Stimulated activated naive CD8-positive, alpha-beta T cell treated with anti-CD3 and anti-CD28 coated beads, Interleukin-15, Interleukin-2, amounts not matched to agents 100 ng/mL and 50 ng/mL, for 24 hours (primary cell): Measurements from ENCODE around the gene DTYMK.

Source experiments
- H3K27ac Mint-ChIP-seq: one replicate; pipeline ENCODE4 v1.8.0; 2021; ENCODE audit warnings: mild to moderate bottlenecking, mixed read lengths
- H3K27me3 Mint-ChIP-seq: one replicate; pipeline ENCODE4 v1.8.0; 2021; ENCODE audit warnings: mixed read lengths
- H3K36me3 Mint-ChIP-seq: one replicate; pipeline ENCODE4 v1.8.0; 2021; ENCODE audit warnings: low read depth, mixed read lengths
- H3K4me1 Mint-ChIP-seq: one replicate; pipeline ENCODE4 v1.8.0; 2021; ENCODE audit warnings: low read depth, mixed read lengths
- H3K4me3 Mint-ChIP-seq: one replicate; pipeline ENCODE4 v1.8.0; 2021; ENCODE audit warnings: mild to moderate bottlenecking, mixed read lengths
- H3K9me3 Mint-ChIP-seq: one replicate; pipeline ENCODE4 v1.8.0; 2021; ENCODE audit warnings: mixed read lengths

DTYMK gene

DNA sequence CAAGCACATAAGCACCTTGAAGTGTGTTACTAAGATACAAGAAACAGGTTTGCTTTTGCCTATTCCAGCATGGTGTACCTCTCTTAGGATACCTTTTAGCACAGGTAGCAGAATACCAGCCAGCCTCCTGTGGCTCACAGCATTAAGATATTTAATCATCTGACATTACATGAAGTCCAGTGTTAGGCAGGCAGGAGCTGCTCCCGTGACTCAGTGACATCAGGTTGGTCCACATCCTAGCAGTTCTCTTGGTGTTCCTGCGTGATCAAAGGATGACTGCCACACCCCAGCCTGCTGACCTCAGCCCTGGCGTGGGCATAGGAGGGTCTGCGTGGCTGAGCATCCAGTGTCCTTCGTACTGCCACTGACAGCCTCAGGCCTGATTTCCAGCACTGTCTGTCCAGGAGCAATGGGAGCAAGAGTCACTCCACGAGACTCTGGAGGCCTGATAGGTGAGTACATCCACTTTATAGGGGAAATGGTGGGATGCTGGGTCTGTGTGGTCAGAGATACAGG lies 3.6 kb upstream of the DTYMK start:
- Mint-ChIP-seq H3K36me3 (peaks cover 50% of the 10 kb centered on the region), H3K9me3 (no peaks in the 10 kb centered on the region), H3K27ac (peak overlapping the region; percentile 3), H3K27me3 (no peaks in the 10 kb centered on the region), H3K4me3 (no peak overlapping the region), H3K4me1 (peaks cover 35% of the 10 kb centered on the region)

DNA sequence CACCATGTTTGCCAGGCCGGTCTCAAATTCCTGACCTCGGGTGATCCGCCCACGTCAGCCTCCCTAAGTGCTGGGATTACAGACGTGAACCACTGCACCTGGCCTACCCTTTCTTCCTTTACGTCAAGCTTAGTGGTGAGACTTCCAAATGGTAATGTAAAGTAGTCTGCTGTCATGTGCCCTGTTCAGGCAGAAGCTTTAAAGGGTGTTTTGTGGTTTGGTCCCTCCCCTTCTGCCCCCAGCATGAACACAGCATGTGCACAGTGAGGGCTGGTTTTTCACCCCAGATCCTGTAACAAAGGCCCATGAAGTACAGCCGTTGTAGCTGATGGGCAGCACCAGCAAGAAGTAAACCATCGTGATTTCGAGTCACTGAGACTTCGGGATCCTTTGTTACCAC lies 2.7 kb upstream of the DTYMK start:
- H3K4me3 Mint-ChIP-seq, result peak overlapping the region; percentile 62
- H3K36me3 Mint-ChIP-seq, result peaks cover 52% of the 10 kb centered on the region
- no peaks in the 10 kb centered on the region for H3K27me3 Mint-ChIP-seq

DNA sequence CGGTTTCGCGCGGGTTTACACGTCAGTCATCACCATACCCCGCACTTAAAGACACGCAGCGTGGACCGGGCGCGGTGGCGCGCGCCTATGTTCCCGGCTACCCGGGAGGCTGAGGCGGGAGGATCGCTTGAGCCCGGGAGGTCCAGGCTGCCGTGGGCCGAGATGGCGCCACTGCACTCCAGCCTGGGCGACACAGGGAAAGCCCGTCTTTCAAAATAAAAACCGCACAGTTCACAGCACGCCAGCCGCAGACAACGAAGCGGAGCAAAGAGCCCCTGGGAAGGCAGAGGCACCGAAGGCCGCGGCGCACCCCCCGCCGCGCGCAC lies 328 bp downstream of the DTYMK start:
- peaks cover 65% of the 10 kb centered on the region for H3K36me3 Mint-ChIP-seq
- H3K27ac Mint-ChIP-seq, result peak overlapping the region; percentile 84
- H3K4me3 Mint-ChIP-seq, result peak overlapping the region; percentile 88
- no peaks in the 10 kb centered on the region for H3K27me3 Mint-ChIP-seq
- no peaks in the 10 kb centered on the region for H3K9me3 Mint-ChIP-seq
- H3K4me1 Mint-ChIP-seq, result peaks cover 44% of the 10 kb centered on the region

More for the DNA sequence above, 2.7 kb upstream of the DTYMK start:
- H3K9me3 Mint-ChIP-seq, result no peaks in the 10 kb centered on the region
- peaks cover 40% of the 10 kb centered on the region for H3K4me1 Mint-ChIP-seq
- peak overlapping the region; percentile 67 for H3K27ac Mint-ChIP-seq

DNA sequence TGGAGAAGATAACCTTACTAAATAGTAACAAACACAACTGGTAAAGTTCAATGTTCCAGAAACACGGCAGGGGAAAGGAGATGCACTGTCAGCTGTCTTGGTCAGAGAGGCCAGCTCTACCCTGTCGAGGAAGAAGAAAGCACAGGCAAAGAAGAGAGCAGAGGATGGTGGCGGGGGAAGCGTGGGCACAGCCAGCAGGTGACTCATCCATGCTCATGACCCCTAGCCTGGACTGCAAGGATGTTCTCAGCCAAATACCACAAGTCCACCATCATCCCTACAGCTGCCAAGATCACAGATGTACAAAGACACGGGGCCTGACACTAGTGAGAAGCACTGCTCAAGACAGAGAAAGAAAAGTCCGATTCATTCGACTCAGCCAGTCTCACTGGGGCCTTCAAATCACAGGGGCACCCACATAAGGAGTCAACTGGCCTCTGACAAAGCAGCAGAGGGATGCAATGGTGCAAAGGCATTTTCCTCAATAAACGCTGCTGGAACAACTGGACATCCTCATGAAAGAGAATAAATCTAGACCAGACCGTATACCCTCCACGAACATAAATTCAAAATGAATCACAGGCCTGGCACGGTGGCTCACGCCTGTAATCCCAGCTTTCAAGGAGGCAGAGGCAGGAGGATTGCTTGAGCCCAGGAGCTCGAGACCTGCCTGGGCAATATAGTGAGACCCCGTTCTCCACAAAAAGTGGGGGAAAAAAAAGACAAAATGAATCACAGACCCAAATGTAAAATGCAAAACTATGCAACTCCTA lies 5.6 kb downstream of the DTYMK start:
- H3K4me3 Mint-ChIP-seq, result no peak overlapping the region
- H3K4me1 Mint-ChIP-seq, result peaks cover 18% of the 10 kb centered on the region
- peak overlapping the region; percentile 59 for H3K27ac Mint-ChIP-seq
- no peaks in the 10 kb centered on the region for H3K27me3 Mint-ChIP-seq
- peaks cover 76% of the 10 kb centered on the region for H3K36me3 Mint-ChIP-seq
- H3K9me3 Mint-ChIP-seq, result no peaks in the 10 kb centered on the region

DNA sequence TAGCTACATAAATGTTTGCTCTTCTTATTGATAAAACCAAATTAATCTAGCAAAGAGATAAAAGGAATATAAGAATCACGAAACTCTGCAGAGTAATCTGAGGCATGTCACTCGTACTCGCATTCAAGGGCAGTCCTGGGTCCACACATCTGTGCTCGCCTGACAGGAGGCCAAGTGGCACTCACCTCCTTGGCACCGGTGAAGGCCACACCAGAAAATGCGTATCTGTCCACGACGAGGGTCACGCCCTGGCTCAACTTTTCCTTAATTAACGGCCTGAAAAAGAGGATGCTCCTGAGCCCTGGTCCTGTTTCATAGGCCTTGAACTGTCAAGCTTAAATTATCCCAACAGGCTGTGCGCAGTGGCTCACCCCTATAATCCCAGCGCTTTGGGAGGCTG lies 6.6 kb downstream of the DTYMK start:
- H3K36me3 Mint-ChIP-seq, result peaks cover 76% of the 10 kb centered on the region
- no peaks in the 10 kb centered on the region for H3K9me3 Mint-ChIP-seq
- peaks cover 11% of the 10 kb centered on the region for H3K4me1 Mint-ChIP-seq
- no peak overlapping the region for H3K27ac Mint-ChIP-seq
- H3K4me3 Mint-ChIP-seq, result no peak overlapping the region
- H3K27me3 Mint-ChIP-seq, result no peaks in the 10 kb centered on the region

DNA sequence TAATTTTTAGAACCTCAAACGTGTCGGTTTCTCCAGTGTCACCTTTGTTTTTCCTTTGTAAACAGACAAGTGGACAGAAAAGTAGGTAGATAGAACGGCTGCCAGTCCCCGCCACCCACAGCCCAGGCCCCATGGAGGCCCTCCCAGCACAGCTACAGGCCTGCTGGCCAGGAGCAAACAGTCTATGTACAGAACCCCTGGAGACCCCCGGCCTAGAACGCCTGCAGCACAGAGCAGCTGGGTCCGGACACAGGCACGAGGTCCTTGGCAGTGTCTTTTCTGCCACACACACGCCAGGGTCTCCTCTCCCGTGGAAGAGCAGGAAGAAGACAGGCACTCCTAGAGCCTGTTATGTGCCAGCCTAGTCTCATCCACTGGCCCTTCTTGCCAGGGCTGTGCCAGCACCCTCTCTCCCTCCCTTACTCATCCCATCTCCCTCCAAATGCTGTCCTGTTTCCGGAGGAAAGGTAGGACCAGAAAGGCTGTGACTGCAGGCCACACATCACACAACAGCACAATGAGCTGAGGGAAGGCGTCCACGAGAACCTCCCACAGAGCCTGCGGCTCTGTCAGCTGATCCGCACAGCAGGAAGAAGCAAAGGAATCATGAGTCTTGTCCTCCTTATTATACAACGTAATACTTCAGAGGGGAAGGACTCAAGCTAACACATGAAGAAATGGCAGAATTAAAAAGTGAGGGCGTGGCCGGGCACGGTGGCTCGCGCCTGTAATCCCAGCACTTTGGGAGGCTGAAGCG lies 7.7 kb downstream of the DTYMK start:
- Mint-ChIP-seq H3K4me3 (no peak overlapping the region), H3K27me3 (no peaks in the 10 kb centered on the region), H3K4me1 (peaks cover 3% of the 10 kb centered on the region), H3K27ac (no peak overlapping the region), H3K9me3 (no peaks in the 10 kb centered on the region), H3K36me3 (peaks cover 66% of the 10 kb centered on the region)

DNA sequence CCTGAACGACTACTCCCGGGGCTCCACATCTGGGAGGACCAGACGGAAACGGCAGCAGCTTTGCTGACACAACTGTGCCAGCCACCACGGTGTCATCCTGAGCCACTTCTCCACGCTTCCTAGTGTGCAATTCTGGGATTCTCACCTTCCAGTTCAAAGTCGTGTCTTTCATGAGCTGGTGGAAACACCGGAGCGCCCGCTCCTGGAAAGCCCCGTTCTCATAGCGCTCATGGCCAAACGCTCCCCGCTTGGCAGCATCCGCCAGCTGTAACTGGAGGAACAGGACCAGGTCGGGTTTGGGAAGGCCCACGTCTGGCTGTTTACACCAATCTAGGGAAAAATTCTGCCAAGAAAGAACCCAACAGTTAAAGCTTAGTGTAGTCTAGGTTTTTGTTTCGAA lies 8.3 kb downstream of the DTYMK start:
- H3K4me3 Mint-ChIP-seq, result no peak overlapping the region
- H3K27me3 Mint-ChIP-seq, result no peaks in the 10 kb centered on the region
- H3K4me1 Mint-ChIP-seq, result peaks cover 6% of the 10 kb centered on the region
- peaks cover 60% of the 10 kb centered on the region for H3K36me3 Mint-ChIP-seq
- H3K27ac Mint-ChIP-seq, result no peak overlapping the region
- no peaks in the 10 kb centered on the region for H3K9me3 Mint-ChIP-seq

DNA sequence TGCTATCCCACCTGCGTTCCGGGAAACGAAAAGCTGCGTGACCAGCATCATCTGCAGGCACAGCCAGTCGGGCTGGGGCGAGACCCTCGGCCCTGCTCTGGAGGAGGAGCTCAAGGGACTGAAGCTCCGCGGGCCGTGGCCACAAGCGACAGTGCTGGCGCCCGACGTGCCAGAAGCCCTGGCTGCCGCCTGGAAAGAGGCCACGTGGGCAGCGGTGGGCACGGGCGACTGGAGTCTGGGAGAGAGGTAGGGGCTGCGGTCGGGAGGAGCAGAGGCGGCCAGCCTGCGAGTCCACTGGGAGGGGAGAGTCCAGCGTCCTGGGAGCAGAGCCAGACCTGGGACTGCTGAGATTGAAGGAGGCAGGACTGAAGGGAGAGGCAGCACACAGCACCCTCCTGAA lies 9.2 kb downstream of the DTYMK start:
- peaks cover 9% of the 10 kb centered on the region for H3K4me1 Mint-ChIP-seq
- H3K9me3 Mint-ChIP-seq, result no peaks in the 10 kb centered on the region
- H3K4me3 Mint-ChIP-seq, result no peak overlapping the region
- H3K27me3 Mint-ChIP-seq, result no peaks in the 10 kb centered on the region
- H3K27ac Mint-ChIP-seq, result no peak overlapping the region
- peaks cover 57% of the 10 kb centered on the region for H3K36me3 Mint-ChIP-seq

DNA sequence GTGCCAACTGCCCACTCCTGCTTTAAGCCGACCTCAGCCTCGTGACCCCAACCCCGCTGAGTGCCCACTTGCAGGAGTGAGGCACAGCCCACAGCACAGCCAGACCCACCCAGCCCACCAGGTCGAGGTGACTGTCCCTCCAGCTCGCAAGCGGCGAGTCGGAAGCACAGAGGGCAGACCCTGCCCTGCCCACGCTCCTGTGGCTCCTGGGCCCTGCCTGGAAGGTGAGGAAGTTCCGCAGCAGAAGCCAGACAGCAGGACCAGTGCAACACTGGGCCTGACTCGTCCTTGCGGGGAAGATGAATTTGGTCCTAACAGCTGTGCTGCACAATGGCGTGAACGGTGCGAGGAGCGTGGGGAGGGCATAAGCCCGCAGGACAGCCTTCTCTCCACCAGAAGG lies 9.9 kb downstream of the DTYMK start:
- H3K27me3 Mint-ChIP-seq, result no peaks in the 10 kb centered on the region
- no peak overlapping the region for H3K27ac Mint-ChIP-seq
- peaks cover 9% of the 10 kb centered on the region for H3K4me1 Mint-ChIP-seq
- no peak overlapping the region for H3K4me3 Mint-ChIP-seq
- H3K36me3 Mint-ChIP-seq, result peaks cover 50% of the 10 kb centered on the region
- H3K9me3 Mint-ChIP-seq, result no peaks in the 10 kb centered on the region

DNA sequence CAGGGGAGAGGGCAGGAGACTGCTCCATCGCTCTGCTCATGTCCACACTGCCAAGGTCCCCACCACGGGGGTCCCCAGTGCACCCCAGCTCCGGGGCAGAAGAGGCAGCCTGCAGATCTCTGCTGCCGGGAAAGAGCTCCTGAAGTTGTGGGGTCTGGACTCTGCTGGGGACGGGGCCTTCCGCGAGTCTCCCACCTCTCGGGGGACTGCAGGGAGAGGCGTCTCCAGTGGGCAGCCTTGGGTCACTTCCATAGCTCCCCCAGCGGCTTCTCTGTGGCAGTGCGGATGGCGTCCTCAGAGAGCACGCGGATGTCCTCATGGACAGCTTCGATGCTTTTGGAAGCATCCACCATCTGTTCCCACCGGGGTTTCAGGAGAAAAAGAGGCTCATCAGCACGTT lies 10.7 kb downstream of the DTYMK start:
- no peak overlapping the region for H3K27ac Mint-ChIP-seq
- no peaks in the 10 kb centered on the region for H3K27me3 Mint-ChIP-seq
- peaks cover 42% of the 10 kb centered on the region for H3K36me3 Mint-ChIP-seq
- H3K9me3 Mint-ChIP-seq, result no peaks in the 10 kb centered on the region
- H3K4me3 Mint-ChIP-seq, result no peak overlapping the region
- peaks cover 9% of the 10 kb centered on the region for H3K4me1 Mint-ChIP-seq

DNA sequence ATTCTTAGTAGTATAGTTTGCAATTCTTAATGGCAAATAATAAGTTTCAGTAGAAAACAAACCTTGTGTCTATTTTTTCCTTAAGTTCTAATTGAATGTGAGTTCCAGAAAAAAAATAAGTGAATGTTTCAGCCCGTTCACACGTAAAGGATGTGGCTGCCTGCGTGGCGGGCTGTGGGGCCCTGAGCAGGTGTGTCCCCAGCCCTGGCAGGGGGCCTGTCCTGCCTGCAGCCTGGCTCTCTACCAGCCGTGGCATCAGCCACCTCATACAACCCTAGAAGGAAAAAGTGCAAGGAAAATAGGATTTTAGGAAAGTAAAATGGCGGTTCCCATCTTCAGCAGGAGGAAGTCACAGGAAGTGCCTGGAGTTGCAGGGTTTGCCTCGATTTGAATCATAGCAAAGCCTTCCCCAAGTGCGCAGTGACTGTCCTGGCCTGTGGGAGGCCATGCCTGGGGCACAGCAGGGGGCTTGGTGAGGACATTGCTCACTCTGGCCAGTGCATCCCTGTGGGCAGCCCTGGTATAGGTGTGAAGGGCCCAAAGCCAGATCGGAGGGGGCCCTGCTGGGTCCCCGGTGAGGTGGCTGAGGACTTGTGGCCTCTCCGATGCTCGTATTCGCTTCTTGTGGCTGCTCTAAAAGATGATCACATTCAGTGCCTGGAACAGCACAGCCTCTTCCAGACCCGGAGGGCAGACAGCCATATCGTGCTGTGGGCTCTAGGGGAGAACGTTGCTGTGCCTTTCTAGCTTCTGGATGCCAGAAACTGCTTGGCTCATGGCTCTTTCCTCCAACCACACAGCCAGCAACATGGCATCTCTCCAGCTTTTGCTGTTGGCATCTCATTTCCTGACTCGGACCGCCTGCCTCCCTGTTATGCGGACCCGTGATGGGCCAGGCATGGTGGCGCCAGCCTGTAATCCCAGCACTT lies 12.6 kb downstream of the DTYMK start:
- H3K4me3 Mint-ChIP-seq, result no peak overlapping the region
- H3K36me3 Mint-ChIP-seq, result peaks cover 31% of the 10 kb centered on the region
- H3K27me3 Mint-ChIP-seq, result no peaks in the 10 kb centered on the region
- peak overlapping the region; percentile 2 for H3K27ac Mint-ChIP-seq
- peaks cover 6% of the 10 kb centered on the region for H3K4me1 Mint-ChIP-seq
- H3K9me3 Mint-ChIP-seq, result no peaks in the 10 kb centered on the region

DNA sequence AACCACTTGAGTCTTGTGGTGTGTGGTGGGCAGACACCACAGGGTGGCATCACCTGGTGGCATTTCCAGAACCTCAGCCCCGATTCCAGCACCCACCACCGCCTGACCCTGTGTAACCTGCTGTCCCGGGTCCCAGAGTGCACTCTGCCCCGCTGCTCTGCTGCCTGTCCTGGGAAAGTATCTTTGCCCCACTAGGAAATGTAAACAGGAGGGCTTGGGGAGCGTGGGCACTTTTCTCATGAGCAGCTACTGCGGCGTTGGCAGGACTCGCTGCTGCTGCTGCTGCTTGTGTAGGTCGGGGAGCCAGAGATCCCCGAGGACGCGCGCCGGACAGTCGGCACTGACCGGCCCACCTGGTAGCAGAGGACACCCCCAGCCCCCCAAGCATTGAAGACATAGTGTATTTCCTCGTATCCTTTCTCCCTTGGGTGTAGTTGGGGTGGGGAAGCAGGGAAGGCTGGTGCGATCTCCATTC lies 13.4 kb downstream of the DTYMK start:
- Mint-ChIP-seq H3K27ac (no peak overlapping the region), H3K4me1 (peaks cover 6% of the 10 kb centered on the region), H3K4me3 (no peak overlapping the region), H3K9me3 (no peaks in the 10 kb centered on the region), H3K36me3 (peaks cover 33% of the 10 kb centered on the region), H3K27me3 (no peaks in the 10 kb centered on the region)

DNA sequence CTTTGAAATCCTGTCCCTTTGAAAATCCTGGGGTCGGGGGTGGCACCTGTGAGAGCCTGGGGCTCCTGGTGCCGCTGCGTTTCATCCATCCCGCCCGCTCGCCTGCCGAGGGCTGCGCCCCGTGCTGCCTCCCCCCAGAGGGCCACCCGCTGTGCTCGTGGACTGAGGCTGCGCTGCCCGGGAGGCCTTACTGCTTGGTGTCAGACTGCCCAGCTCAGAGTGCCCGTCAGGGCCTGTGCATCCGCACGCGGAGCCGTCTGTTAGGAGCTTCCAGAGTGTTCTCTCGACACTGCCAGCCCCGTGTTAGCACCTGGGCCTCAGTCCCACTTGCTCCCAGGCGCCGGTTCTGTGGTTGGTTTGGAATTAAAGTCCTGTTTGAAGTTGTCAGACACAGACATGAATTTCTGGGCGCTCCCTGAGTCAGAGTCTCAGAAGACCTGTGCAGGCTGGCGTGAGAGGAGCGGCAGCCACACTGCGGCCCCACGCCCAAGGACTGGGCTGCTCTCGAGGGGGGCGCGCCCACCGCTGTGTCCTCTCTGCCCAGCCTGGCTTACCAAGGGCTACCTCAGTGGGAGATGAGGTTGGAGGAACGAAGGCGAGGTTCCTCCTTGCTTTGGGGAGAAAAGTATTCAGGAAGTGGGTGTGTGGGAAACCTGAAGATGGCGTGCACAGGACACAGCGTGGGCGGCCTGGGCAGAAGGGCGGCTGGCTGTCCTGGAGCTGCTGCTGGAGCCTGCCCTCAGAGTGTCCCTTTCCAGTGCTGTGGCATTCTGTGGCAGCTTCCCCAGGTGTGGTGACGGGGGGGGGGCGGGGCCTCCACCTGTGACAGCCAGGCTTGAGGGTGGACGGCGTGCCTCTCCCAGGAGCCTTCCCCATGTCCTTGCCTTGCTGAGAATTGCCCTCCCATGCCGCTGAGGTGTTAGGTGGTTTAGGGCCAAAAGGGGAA lies 14.1 kb downstream of the DTYMK start:
- Mint-ChIP-seq H3K36me3 (peaks cover 29% of the 10 kb centered on the region), H3K27ac (no peak overlapping the region), H3K27me3 (no peaks in the 10 kb centered on the region), H3K4me1 (peaks cover 6% of the 10 kb centered on the region), H3K4me3 (no peak overlapping the region), H3K9me3 (no peaks in the 10 kb centered on the region)
